GM19395 (cell line): ENCODE measurements around the gene USP35.

Experiments used
- ATAC-seq: cut with Tn5 transposase; IDR thresholded peaks from one replicate; pipeline ENCODE4 v1.9.1; 2021; ENCODE audit warnings: mild to moderate bottlenecking, moderate library complexity; ENCODE audit not compliant: unreplicated experiment

USP35 gene

GRCh38 chr11:78262691-78263090 is 74.0 kb downstream of the USP35 start:
- ATAC-seq, result no peak
